Rectal smooth muscle tissue (tissue), 1 donor: ENCODE measurements around the gene MGA.
"Not testable (repeated sequence)": the region's sequence is repeated elsewhere in the genome, so short reads cannot be mapped to it uniquely, and the experiment has no call there.

Experiments used
- H3K27ac ChIP-seq: one replicate; pipeline ENCODE4 v1.7.0; 2013; ENCODE audit warnings: low read depth, low read length, inconsistent platforms
- H3K27me3 ChIP-seq: one replicate; pipeline ENCODE4 v1.7.0; 2013; ENCODE audit warnings: low read length; ENCODE audit not compliant: control insufficient read depth, insufficient read depth
- H3K36me3 ChIP-seq: one replicate; pipeline ENCODE4 v1.7.0; 2013; ENCODE audit warnings: low read length; ENCODE audit not compliant: control insufficient read depth, insufficient read depth
- H3K4me1 ChIP-seq: one replicate; pipeline ENCODE4 v1.7.0; 2013; ENCODE audit warnings: low read length; ENCODE audit not compliant: control insufficient read depth, insufficient read depth
- H3K4me3 ChIP-seq: one replicate; pipeline ENCODE4 v1.7.0; 2013; ENCODE audit warnings: low read length
- H3K9ac ChIP-seq: one replicate; pipeline ENCODE4 v1.7.0; 2013; ENCODE audit warnings: low read length

The MGA gene

GRCh38 chr15:41735046-41735445 is 74.8 kb downstream of the MGA start:
- Histone ChIP-seq H3K36me3 (peaks cover 6% of the 10 kb centered on the region), H3K4me1 (no peaks in the 10 kb centered on the region), H3K4me3 (no peak overlapping the region), H3K9ac (no peak overlapping the region), H3K27ac (no peak overlapping the region), H3K27me3 (no peaks in the 10 kb centered on the region)

- not testable (repeated sequence) for H3K4me1 ChIP-seq, H3K9ac ChIP-seq, H3K27ac ChIP-seq, H3K4me3 ChIP-seq, H3K36me3 ChIP-seq, H3K27me3 ChIP-seq
These were observed 75.3 kb downstream of the MGA start for GRCh38 chr15:41735492-41735891.

- Histone ChIP-seq H3K27ac (no peak overlapping the region), H3K27me3 (no peaks in the 10 kb centered on the region), H3K4me3 (no peak overlapping the region), H3K9ac (no peak overlapping the region), H3K36me3 (peaks cover 14% of the 10 kb centered on the region), H3K4me1 (no peaks in the 10 kb centered on the region)
These were observed 86.6 kb downstream of the MGA start for GRCh38 chr15:41746802-41747201.

- Histone ChIP-seq H3K9ac (no peak overlapping the region), H3K36me3 (peaks cover 5% of the 10 kb centered on the region), H3K4me3 (no peak overlapping the region), H3K4me1 (no peaks in the 10 kb centered on the region), H3K27me3 (no peaks in the 10 kb centered on the region), H3K27ac (no peak overlapping the region)
These were observed 96.0 kb downstream of the MGA start for GRCh38 chr15:41756198-41756597.

- peak overlapping the region; percentile 89 for H3K27ac ChIP-seq
These were observed 112.6 kb downstream of the MGA start for GRCh38 chr15:41772720-41773331.

GRCh38 chr15:41773332-41773728 is 113.1 kb downstream of the MGA start:
- Histone ChIP-seq H3K36me3 (no peaks in the 10 kb centered on the region), H3K4me1 (peaks cover 26% of the 10 kb centered on the region), H3K9ac (no peak overlapping the region), H3K27me3 (no peaks in the 10 kb centered on the region), H3K4me3 (peak overlapping the region; percentile 90), H3K27ac (peak overlapping the region; percentile 89)

More at GRCh38 chr15:41772720-41773331, 112.6 kb downstream of the MGA start:
- H3K27me3 ChIP-seq = no peaks in the 10 kb centered on the region
- no peak overlapping the region for H3K9ac ChIP-seq
- H3K4me1 ChIP-seq = peaks cover 26% of the 10 kb centered on the region
- H3K4me3 ChIP-seq = no peak overlapping the region
- no peaks in the 10 kb centered on the region for H3K36me3 ChIP-seq

- H3K27ac ChIP-seq = peak overlapping the region; percentile 89
- H3K9ac ChIP-seq = peak overlapping the region; percentile 45
- no peaks in the 10 kb centered on the region for H3K36me3 ChIP-seq
- H3K27me3 ChIP-seq = no peaks in the 10 kb centered on the region
- peak overlapping the region; percentile 90 for H3K4me3 ChIP-seq
- peaks cover 26% of the 10 kb centered on the region for H3K4me1 ChIP-seq
These were observed 113.5 kb downstream of the MGA start for GRCh38 chr15:41773729-41774061.

GRCh38 chr15:41774062-41774881 is 114.1 kb downstream of the MGA start, which contains the start of gene MAPKBP1:
MAPKBP1 (plus strand) TSS chr15:41774484; CDS start chr15:41775276, 792 bp downstream.
- Histone ChIP-seq H3K36me3 (no peaks in the 10 kb centered on the region), H3K27me3 (no peaks in the 10 kb centered on the region), H3K9ac (peak within 1 kb of the TSS; percentile 97), H3K27ac (peak within 1 kb of the TSS; percentile 89), H3K4me3 (peak within 1 kb of the TSS; percentile 90), H3K4me1 (peaks cover 26% of the 10 kb centered on the region)

- Histone ChIP-seq H3K27ac (peak overlapping the region; percentile 89), H3K36me3 (no peaks in the 10 kb centered on the region), H3K9ac (peak overlapping the region; percentile 97), H3K27me3 (no peaks in the 10 kb centered on the region), H3K4me3 (peak overlapping the region; percentile 90), H3K4me1 (peaks cover 32% of the 10 kb centered on the region)
These were observed 114.7 kb downstream of the MGA start for GRCh38 chr15:41774882-41775417.

- Histone ChIP-seq H3K36me3 (no peaks in the 10 kb centered on the region), H3K9ac (no peak overlapping the region), H3K27ac (peak overlapping the region; percentile 89), H3K4me1 (peaks cover 38% of the 10 kb centered on the region), H3K4me3 (peak overlapping the region; percentile 90), H3K27me3 (no peaks in the 10 kb centered on the region)
These were observed 115.4 kb downstream of the MGA start for GRCh38 chr15:41775651-41776050.

GRCh38 chr15:41777421-41777973 is 117.3 kb downstream of the MGA start:
- H3K4me3 ChIP-seq = no peak overlapping the region
- peaks cover 40% of the 10 kb centered on the region for H3K4me1 ChIP-seq
- no peak overlapping the region for H3K9ac ChIP-seq
- no peaks in the 10 kb centered on the region for H3K36me3 ChIP-seq
- no peaks in the 10 kb centered on the region for H3K27me3 ChIP-seq
- H3K27ac ChIP-seq = no peak overlapping the region

- Histone ChIP-seq H3K27me3 (no peaks in the 10 kb centered on the region), H3K4me3 (no peak overlapping the region), H3K9ac (no peak overlapping the region), H3K36me3 (no peaks in the 10 kb centered on the region), H3K27ac (no peak overlapping the region), H3K4me1 (peaks cover 33% of the 10 kb centered on the region)
These were observed 118.3 kb downstream of the MGA start for GRCh38 chr15:41778521-41778920.
